ENCODE measurements around the gene CYP2C19.

DNA sequence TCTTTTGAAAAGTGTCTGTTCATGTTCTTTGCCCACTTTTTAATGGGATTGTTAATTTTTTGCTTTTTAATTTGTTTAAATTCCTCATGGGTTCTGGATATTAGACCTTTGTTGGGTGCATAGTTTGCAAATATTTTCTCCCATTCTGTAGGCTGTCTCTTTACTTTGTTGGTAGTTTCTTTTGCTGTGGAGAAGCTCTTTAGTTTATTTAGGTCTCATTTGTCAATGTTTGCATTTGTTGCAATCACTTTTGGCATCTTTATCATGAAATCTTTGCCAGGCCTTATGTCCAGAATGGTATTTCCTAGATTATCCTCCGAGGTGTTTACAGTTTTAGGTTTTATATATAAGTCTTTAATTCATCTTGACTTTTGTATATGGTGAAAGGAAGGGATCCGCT is 23.9 kb upstream of the CYP2C19 start:
- TF ChIP-seq, protein P1, sequence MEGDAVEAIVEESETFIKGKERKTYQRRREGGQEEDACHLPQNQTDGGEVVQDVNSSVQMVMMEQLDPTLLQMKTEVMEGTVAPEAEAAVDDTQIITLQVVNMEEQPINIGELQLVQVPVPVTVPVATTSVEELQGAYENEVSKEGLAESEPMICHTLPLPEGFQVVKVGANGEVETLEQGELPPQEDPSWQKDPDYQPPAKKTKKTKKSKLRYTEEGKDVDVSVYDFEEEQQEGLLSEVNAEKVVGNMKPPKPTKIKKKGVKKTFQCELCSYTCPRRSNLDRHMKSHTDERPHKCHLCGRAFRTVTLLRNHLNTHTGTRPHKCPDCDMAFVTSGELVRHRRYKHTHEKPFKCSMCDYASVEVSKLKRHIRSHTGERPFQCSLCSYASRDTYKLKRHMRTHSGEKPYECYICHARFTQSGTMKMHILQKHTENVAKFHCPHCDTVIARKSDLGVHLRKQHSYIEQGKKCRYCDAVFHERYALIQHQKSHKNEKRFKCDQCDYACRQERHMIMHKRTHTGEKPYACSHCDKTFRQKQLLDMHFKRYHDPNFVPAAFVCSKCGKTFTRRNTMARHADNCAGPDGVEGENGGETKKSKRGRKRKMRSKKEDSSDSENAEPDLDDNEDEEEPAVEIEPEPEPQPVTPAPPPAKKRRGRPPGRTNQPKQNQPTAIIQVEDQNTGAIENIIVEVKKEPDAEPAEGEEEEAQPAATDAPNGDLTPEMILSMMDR (tag by site-specific recombination; IDR thresholded peaks at IDR 0.05), result no peak
- TF ChIP-seq, protein P2, sequence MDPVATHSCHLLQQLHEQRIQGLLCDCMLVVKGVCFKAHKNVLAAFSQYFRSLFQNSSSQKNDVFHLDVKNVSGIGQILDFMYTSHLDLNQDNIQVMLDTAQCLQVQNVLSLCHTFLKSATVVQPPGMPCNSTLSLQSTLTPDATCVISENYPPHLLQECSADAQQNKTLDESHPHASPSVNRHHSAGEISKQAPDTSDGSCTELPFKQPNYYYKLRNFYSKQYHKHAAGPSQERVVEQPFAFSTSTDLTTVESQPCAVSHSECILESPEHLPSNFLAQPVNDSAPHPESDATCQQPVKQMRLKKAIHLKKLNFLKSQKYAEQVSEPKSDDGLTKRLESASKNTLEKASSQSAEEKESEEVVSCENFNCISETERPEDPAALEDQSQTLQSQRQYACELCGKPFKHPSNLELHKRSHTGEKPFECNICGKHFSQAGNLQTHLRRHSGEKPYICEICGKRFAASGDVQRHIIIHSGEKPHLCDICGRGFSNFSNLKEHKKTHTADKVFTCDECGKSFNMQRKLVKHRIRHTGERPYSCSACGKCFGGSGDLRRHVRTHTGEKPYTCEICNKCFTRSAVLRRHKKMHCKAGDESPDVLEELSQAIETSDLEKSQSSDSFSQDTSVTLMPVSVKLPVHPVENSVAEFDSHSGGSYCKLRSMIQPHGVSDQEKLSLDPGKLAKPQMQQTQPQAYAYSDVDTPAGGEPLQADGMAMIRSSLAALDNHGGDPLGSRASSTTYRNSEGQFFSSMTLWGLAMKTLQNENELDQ (tag by site-specific recombination; IDR thresholded peaks at IDR 0.05; ENCODE audit: low read depth), result no peak
- TF ChIP-seq, protein P3, sequence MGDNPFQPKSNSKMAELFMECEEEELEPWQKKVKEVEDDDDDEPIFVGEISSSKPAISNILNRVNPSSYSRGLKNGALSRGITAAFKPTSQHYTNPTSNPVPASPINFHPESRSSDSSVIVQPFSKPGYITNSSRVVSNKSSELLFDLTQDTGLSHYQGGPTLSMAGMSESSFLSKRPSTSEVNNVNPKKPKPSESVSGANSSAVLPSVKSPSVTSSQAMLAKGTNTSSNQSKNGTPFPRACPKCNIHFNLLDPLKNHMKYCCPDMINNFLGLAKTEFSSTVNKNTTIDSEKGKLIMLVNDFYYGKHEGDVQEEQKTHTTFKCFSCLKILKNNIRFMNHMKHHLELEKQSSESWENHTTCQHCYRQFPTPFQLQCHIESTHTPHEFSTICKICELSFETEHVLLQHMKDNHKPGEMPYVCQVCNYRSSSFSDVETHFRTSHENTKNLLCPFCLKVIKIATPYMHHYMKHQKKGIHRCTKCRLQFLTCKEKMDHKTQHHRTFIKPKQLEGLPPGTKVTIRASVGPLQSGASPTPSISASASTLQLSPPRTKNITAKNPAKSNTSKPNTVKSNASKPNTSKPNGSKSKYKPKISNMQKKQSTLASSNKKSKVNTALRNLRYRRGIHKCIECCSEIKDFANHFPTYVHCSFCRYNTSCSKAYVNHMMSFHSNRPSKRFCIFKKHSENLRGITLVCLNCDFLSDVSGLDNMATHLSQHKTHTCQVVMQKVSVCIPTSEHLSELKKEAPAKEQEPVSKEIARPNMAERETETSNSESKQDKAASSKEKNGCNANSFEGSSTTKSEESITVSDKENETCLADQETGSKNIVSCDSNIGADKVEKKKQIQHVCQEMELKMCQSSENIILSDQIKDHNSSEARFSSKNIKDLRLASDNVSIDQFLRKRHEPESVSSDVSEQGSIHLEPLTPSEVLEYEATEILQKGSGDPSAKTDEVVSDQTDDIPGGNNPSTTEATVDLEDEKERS (tag by site-specific recombination; IDR thresholded peaks at IDR 0.05), result no peak
